Endodermal cell (in vitro differentiated cells): Measurements from ENCODE around the gene CCDC88C. TPM values are rescaled to one million over a fixed set of nuclear protein-coding genes. Genes with fewer than 3 reads are reported as not detected.

Experiments used
- DNase-seq: peaks from one replicate; pipeline ENCODE4 v3.0.0-alpha.2; 2017
- H3K27ac ChIP-seq: 2 replicates; pipeline ENCODE4 v1.5.1; 2013; ENCODE audit warnings: mild to moderate bottlenecking, low read depth, low read length, moderate library complexity
- H3K27me3 ChIP-seq: 2 replicates; pipeline ENCODE4 v1.6.1; 2013; ENCODE audit warnings: mild to moderate bottlenecking, low read length, moderate library complexity; ENCODE audit not compliant: insufficient read depth, control insufficient read depth, poor library complexity, severe bottlenecking
- H3K36me3 ChIP-seq: 2 replicates; pipeline ENCODE4 v1.7.0; 2013; ENCODE audit warnings: mild to moderate bottlenecking, low read length, moderate library complexity; ENCODE audit not compliant: control insufficient read depth, insufficient read depth
- H3K4me1 ChIP-seq: one replicate; pipeline ENCODE4 v1.7.0; 2013; ENCODE audit warnings: low read length; ENCODE audit not compliant: control insufficient read depth, insufficient read depth
- H3K4me3 ChIP-seq: 2 replicates; pipeline ENCODE4 v1.5.1; 2013; ENCODE audit warnings: mild to moderate bottlenecking, low read length, moderate library complexity
- H3K9ac ChIP-seq: 2 replicates; pipeline ENCODE4 v1.6.1; 2013; ENCODE audit warnings: mild to moderate bottlenecking, low read length, moderate library complexity; ENCODE audit not compliant: poor library complexity, severe bottlenecking; ENCODE audit errors: extremely low read depth
- H3K9me3 ChIP-seq: 2 replicates; pipeline ENCODE4 v1.6.1; 2013; ENCODE audit warnings: mild to moderate bottlenecking, low read length, moderate library complexity; ENCODE audit not compliant: control insufficient read depth
- H3K27ac Mint-ChIP-seq: 2 replicates; pipeline ENCODE4 v1.8.0; 2020; ENCODE audit warnings: mixed read lengths
- H3K27me3 Mint-ChIP-seq: 2 replicates; pipeline ENCODE4 v1.8.0; 2021; ENCODE audit warnings: mild to moderate bottlenecking, mixed read lengths; ENCODE audit not compliant: insufficient read depth
- H3K36me3 Mint-ChIP-seq: 2 replicates; pipeline ENCODE4 v1.8.0; 2020; ENCODE audit warnings: low read depth, mixed read lengths
- H3K4me1 Mint-ChIP-seq: 2 replicates; pipeline ENCODE4 v1.8.0; 2020; ENCODE audit warnings: mixed read lengths
- H3K4me3 Mint-ChIP-seq: 2 replicates; pipeline ENCODE4 v1.8.0; 2020; ENCODE audit warnings: mild to moderate bottlenecking, moderate library complexity, mixed read lengths
- H3K9me3 Mint-ChIP-seq: 2 replicates; pipeline ENCODE4 v1.8.0; 2020; ENCODE audit warnings: mild to moderate bottlenecking, mixed read lengths
- WGBS, 2 experiments: methylation state at CpG; one replicate each; pipeline versions ENCODE4 v1.1.5 to v1.1.7; 2013; ENCODE audit warnings: missing lambda C conversion rate in 2 of 2, mixed read lengths in 1 of 2; ENCODE audit not compliant: insufficient coverage in 1 of 2, insufficient read length in 1 of 2; 5-methylcytosine and 5-hydroxymethylcytosine counted together
- total RNA-seq, 2 donors: library from RNA; stranded (reverse); fragmentation: NEBNext Ultra II Directional in 1 of 2; extraction: Animal tissue kit (Norgen Biotek cat#: 25700) in 1 of 2; gene quantifications; 2 replicates in 1 of 2; 3 replicates in 1 of 2; pipeline ENCODE4 v1.2.1, GENCODE V29; 2021
- TF ChIP-seq, protein P1 (sequence below): fragments of 200-600 bp; sonication (generic); conservative IDR thresholded peaks from 2 replicates; pipeline ENCODE4 v1.5.0; 2021; ENCODE audit warnings: antibody characterized with exemption, mild to moderate bottlenecking

The CCDC88C gene
- total RNA-seq, 2 donors from 2014 or later: 50.0 to 50.5 TPM

- H3K4me3 ChIP-seq: no peak overlapping the region
- no peak overlapping the region for H3K9ac ChIP-seq
- TF ChIP-seq, protein P1, sequence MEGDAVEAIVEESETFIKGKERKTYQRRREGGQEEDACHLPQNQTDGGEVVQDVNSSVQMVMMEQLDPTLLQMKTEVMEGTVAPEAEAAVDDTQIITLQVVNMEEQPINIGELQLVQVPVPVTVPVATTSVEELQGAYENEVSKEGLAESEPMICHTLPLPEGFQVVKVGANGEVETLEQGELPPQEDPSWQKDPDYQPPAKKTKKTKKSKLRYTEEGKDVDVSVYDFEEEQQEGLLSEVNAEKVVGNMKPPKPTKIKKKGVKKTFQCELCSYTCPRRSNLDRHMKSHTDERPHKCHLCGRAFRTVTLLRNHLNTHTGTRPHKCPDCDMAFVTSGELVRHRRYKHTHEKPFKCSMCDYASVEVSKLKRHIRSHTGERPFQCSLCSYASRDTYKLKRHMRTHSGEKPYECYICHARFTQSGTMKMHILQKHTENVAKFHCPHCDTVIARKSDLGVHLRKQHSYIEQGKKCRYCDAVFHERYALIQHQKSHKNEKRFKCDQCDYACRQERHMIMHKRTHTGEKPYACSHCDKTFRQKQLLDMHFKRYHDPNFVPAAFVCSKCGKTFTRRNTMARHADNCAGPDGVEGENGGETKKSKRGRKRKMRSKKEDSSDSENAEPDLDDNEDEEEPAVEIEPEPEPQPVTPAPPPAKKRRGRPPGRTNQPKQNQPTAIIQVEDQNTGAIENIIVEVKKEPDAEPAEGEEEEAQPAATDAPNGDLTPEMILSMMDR: no peak
- DNase-seq: no peak
- H3K4me3 Mint-ChIP-seq: no peak overlapping the region
- H3K27me3 ChIP-seq: no peaks in the 10 kb centered on the region
- no peaks in the 10 kb centered on the region for H3K4me1 Mint-ChIP-seq
- no peaks in the 10 kb centered on the region for H3K36me3 ChIP-seq
- no peak overlapping the region for H3K27ac ChIP-seq
- H3K4me1 ChIP-seq: no peaks in the 10 kb centered on the region
- WGBS, 2 experiments: 92% methylated on average over 4 of the region's 4 CpGs; no CpG with 5 or more reads in 1 of the 2 experiments
- H3K27me3 Mint-ChIP-seq: peaks cover 17% of the 10 kb centered on the region
- no peak overlapping the region for H3K27ac Mint-ChIP-seq
- no peaks in the 10 kb centered on the region for H3K36me3 Mint-ChIP-seq
- peaks cover 16% of the 10 kb centered on the region for H3K9me3 Mint-ChIP-seq
- H3K9me3 ChIP-seq: no peaks in the 10 kb centered on the region
Measured at GRCh38 chr14:91242635-91243034, 175.0 kb downstream of the CCDC88C start.

GRCh38 chr14:91241863-91242262 lies 175.8 kb downstream of the CCDC88C start:
- WGBS, 2 experiments: 86 to 90% methylated on average over 5 to 7 of the region's 7 CpGs
- H3K27me3 ChIP-seq: no peaks in the 10 kb centered on the region
- no peak overlapping the region for H3K4me3 ChIP-seq
- H3K4me1 ChIP-seq: no peaks in the 10 kb centered on the region
- no peaks in the 10 kb centered on the region for H3K9me3 ChIP-seq
- H3K9ac ChIP-seq: no peak overlapping the region
- no peaks in the 10 kb centered on the region for H3K36me3 ChIP-seq
- peaks cover 10% of the 10 kb centered on the region for H3K9me3 Mint-ChIP-seq
- no peak for DNase-seq
- H3K36me3 Mint-ChIP-seq: no peaks in the 10 kb centered on the region
- no peak overlapping the region for H3K4me3 Mint-ChIP-seq
- TF ChIP-seq, protein P1: no peak
- peaks cover 17% of the 10 kb centered on the region for H3K27me3 Mint-ChIP-seq
- H3K27ac Mint-ChIP-seq: no peak overlapping the region
- no peaks in the 10 kb centered on the region for H3K4me1 Mint-ChIP-seq
- no peak overlapping the region for H3K27ac ChIP-seq

GRCh38 chr14:91238661-91239060 lies 179.0 kb downstream of the CCDC88C start:
- H3K4me3 Mint-ChIP-seq: no peak overlapping the region
- H3K9me3 ChIP-seq: no peaks in the 10 kb centered on the region
- WGBS, 2 experiments: 86 to 87% methylated on average over 7 to 8 of the region's 8 CpGs

More at GRCh38 chr14:91238661-91239060, 179.0 kb downstream of the CCDC88C start:
- Mint-ChIP-seq H3K9me3 (peaks cover 10% of the 10 kb centered on the region), H3K27ac (no peak overlapping the region), H3K4me1 (no peaks in the 10 kb centered on the region), H3K27me3 (peaks cover 14% of the 10 kb centered on the region), H3K36me3 (no peaks in the 10 kb centered on the region)
- TF ChIP-seq, protein P1: no peak
- H3K36me3 ChIP-seq: no peaks in the 10 kb centered on the region
- no peak for DNase-seq
- no peak overlapping the region for H3K4me3 ChIP-seq
- H3K27ac ChIP-seq: no peak overlapping the region
- H3K27me3 ChIP-seq: no peaks in the 10 kb centered on the region
- H3K4me1 ChIP-seq: no peaks in the 10 kb centered on the region
- no peak overlapping the region for H3K9ac ChIP-seq
